ENCODE data around the gene FSCN2. TPM values are rescaled to one million over a fixed set of nuclear protein-coding genes. Genes with fewer than 3 reads are reported as not detected.

The FSCN2 gene
- polyA plus RNA-seq, 1 of the 3 experiments (the other 2 are of a cell fraction): 2.1 TPM

DNA sequence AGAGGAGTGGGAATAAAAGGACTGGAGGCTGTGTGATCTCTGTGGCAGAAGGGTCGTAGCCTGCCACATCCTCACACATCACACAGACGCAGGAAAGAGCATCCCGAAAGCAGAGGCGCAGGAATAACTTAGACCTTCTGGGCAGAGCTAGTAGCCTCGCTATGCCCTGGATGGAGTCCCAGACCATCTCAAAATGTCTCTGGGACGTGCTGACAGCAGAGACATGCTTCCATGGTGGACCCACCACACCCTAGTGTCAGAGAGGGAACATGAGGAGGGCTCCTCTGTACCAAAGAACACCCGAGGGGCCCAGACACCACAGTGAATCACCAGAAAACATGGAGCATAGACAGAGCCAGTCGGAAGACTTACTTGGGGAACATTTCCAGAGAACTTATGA lies 53.6 kb downstream of the FSCN2 start:
- no peaks in the 10 kb centered on the region for H3K27me3 ChIP-seq (ENCODE audit: insufficient read depth)
- H3K9me3 ChIP-seq: no peaks in the 10 kb centered on the region
- H3K27ac ChIP-seq (ENCODE audit: low read depth in 2 of 2, low read length in 1 of 2): no peak overlapping the region
- H4K20me1 ChIP-seq (ENCODE audit: insufficient read depth): peaks cover 10% of the 10 kb centered on the region; the same call in 1 of the 2 replicates
- no peak for TF ChIP-seq EZH2phosphoT487 (IDR thresholded peaks at IDR 0.05; ENCODE audit: borderline replicate concordance, low read depth)
- no peak for TF ChIP-seq NRF1 (IDR thresholded peaks at IDR 0.05; ENCODE audit: low read depth, low read length)
- TF ChIP-seq GABPA (IDR thresholded peaks at IDR 0.05; ENCODE audit: low read depth): no peak
- no peak for TF ChIP-seq GATA2 (CRISPR knock-in tag; IDR thresholded peaks at IDR 0.05)
- TF ChIP-seq, protein P1, sequence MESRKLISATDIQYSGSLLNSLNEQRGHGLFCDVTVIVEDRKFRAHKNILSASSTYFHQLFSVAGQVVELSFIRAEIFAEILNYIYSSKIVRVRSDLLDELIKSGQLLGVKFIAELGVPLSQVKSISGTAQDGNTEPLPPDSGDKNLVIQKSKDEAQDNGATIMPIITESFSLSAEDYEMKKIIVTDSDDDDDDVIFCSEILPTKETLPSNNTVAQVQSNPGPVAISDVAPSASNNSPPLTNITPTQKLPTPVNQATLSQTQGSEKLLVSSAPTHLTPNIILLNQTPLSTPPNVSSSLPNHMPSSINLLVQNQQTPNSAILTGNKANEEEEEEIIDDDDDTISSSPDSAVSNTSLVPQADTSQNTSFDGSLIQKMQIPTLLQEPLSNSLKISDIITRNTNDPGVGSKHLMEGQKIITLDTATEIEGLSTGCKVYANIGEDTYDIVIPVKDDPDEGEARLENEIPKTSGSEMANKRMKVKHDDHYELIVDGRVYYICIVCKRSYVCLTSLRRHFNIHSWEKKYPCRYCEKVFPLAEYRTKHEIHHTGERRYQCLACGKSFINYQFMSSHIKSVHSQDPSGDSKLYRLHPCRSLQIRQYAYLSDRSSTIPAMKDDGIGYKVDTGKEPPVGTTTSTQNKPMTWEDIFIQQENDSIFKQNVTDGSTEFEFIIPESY (IDR thresholded peaks at IDR 0.05; ENCODE audit: borderline replicate concordance, low read depth): no peak
- TF ChIP-seq SIN3A (IDR thresholded peaks at IDR 0.05; ENCODE audit: borderline replicate concordance, low read depth, low read length): no peak
- TF ChIP-seq YY1 (IDR thresholded peaks at IDR 0.05; ENCODE audit: low read depth): no peak
- CTCF ChIA-PET: interaction anchor here (1.0 to 1.6 kb wide), 4 partner anchors 9 to 141 kb away, joined by 3 to 6 read pairs (median 3); partner anchors contain the start of gene FAAP100
- H3F3A ChIP-seq (replicated peaks; ENCODE audit: insufficient read depth): peaks cover 34% of the 10 kb centered on the region
- H3K9me2 ChIP-seq: no peaks in the 10 kb centered on the region
- H2AFZ ChIP-seq (ENCODE audit: low read depth): no peak overlapping the region
- POLR2A ChIA-PET: no interaction called here
- H3K79me2 ChIP-seq (ENCODE audit: insufficient read depth): peaks cover 47% of the 10 kb centered on the region
- no peak overlapping the region for H3K4me3 ChIP-seq (ENCODE audit: low read depth in 2 of 2, low read length in 1 of 2)
- WGBS (ENCODE audit: low lambda C conversion rate): 92% methylated on average over 8 of the region's 8 CpGs
- peaks cover 33 to 65% of the 10 kb centered on the region in 2 experiments for H3K36me3 ChIP-seq (replicated peaks in 1 of 2; ENCODE audit: control insufficient read depth in 1 of 2, insufficient read depth in 2 of 2, low read length in 1 of 2)
- H3K4me1 ChIP-seq (ENCODE audit: control insufficient read depth in 1 of 2, insufficient read depth in 2 of 2, low read depth in 1 of 2, low read length in 1 of 2): peaks cover 2 to 36% of the 10 kb centered on the region in 2 experiments; a peak in 3 of 4 replicates
- H3K9ac ChIP-seq: no peak overlapping the region
- 0 out of 2 replicates have a peak overlapping the region, but pooled peaks have one; percentile 21 for H3K4me2 ChIP-seq
- no peak for DNase-seq

DNA sequence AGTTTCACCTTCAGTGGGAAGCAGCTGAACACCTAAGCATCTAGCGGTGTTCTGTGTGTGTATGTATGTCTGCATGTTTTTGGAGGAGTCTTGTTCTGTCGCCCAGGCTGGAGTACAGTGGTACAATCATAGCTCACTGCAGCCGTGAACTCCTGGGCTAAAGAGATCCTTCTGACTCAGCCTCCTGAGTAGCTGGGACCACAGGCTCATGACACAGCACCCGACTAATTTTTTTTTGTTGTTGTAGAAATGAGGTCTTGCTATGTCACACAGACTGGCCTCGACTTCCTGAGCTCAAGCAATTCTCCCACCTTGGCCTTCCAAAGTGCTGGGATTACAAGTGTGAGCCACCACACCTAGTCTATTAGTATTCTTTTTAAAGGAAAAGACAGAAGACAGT lies 54.2 kb downstream of the FSCN2 start:
- Histone ChIP-seq H3K4me1 (ENCODE audit: control insufficient read depth in 1 of 2, insufficient read depth in 2 of 2, low read depth in 1 of 2, low read length in 1 of 2) (peaks cover 0 to 30% of the 10 kb centered on the region in 2 experiments; a peak in 2 of 4 replicates), H3K27ac (ENCODE audit: low read depth in 2 of 2, low read length in 1 of 2) (peak overlapping the region in 1 of 2 experiments; percentile 6; a peak in 1 of 4 replicates), H3K36me3 (replicated peaks in 1 of 2; ENCODE audit: control insufficient read depth in 1 of 2, insufficient read depth in 2 of 2, low read length in 1 of 2) (peaks cover 36 to 69% of the 10 kb centered on the region in 2 experiments), H3K4me3 (ENCODE audit: low read depth in 2 of 2, low read length in 1 of 2) (no peak overlapping the region), H4K20me1 (ENCODE audit: insufficient read depth) (peaks cover 10% of the 10 kb centered on the region; the same call in 1 of the 2 replicates), H3K9ac (no peak overlapping the region), H3K9me2 (no peaks in the 10 kb centered on the region), H3K4me2 (0 out of 2 replicates have a peak overlapping the region, but pooled peaks have one; percentile 21), H3K79me2 (ENCODE audit: insufficient read depth) (peaks cover 50% of the 10 kb centered on the region), H3F3A (replicated peaks; ENCODE audit: insufficient read depth) (peaks cover 31% of the 10 kb centered on the region), H3K27me3 (ENCODE audit: insufficient read depth) (no peaks in the 10 kb centered on the region), H3K9me3 (no peaks in the 10 kb centered on the region), H2AFZ (ENCODE audit: low read depth) (no peak overlapping the region)
- 60% methylated on average over 5 of the region's 5 CpGs for WGBS (ENCODE audit: low lambda C conversion rate)
- DNase-seq: no peak
- ChIA-PET POLR2A (no interaction called here), CTCF (interaction anchor here (1.0 to 1.6 kb wide), 3 partner anchors 9 to 141 kb away, joined by 3 to 6 read pairs (median 3); no protein-coding TSS in a partner anchor)
- TF ChIP-seq SIN3A (IDR thresholded peaks at IDR 0.05; ENCODE audit: borderline replicate concordance, low read depth, low read length): no peak
- TF ChIP-seq FOSL2 (IDR thresholded peaks at IDR 0.05; ENCODE audit: borderline replicate concordance, low read depth): peak; percentile 46

All from SK-N-SH (cell line).